H4 (cell line): ENCODE results near the gene ABCC3. TPM values are rescaled to one million over a fixed set of nuclear protein-coding genes. Genes with fewer than 3 reads are reported as not detected.
"Not testable (repeated sequence)": the region's sequence is repeated elsewhere in the genome, so short reads cannot be mapped to it uniquely, and the experiment has no call there.

ENCODE experiments used
- DNase-seq: peaks from one replicate; pipeline ENCODE4 v3.0.0-alpha.2; 2015; ENCODE audit warnings: low spot score
- total RNA-seq: library from RNA; depleted of rRNA; stranded (reverse); fragments of >200 nt; shearing (Covaris generic); gene quantifications from 2 replicates; pipeline ENCODE4 v1.2.3, GENCODE V29; 2014

The ABCC3 gene
- total RNA-seq, 1 experiment from 2014 or later, result 16.0 TPM

DNA sequence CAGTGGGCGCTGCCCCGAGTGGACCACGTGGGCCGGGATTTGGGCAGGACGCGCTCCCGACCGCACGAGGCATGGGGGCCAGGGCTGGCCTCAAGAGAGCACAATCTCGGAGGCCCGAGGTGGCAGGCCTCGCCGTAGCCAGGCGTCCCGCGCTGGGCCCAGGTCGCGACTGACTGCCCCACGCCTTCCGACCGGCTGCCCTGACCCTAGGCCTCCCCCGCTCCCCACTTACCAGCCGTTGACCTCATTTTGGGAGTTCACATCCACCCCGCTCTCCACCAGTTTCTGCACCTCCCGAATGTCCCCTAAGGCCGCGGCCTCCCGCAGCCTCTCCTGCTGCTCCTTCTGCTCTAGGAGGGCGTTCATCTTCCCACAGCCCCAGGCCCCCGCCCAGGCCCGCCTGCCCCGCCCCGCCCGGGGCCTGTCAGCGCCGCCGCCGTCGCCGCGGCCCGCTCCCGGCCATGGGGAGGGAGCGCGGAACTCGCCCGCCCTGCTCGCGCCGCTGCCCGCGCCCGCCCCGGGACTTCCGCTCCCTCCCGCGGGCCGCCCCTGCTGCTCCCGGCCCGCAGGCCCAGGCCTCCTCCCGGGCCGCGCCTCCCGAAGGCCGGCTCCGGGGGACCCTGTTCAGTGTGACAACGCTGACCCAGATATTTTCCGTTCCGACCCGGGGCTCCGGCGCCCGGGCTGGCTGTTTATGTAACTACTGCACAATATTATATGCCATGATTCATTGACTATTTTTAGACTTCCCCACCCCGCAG lies 72.8 kb downstream of the ABCC3 start, which contains the start of gene ANKRD40:
Gene ANKRD40 (minus strand): TSS at position 626 of the 761 bp plus-strand sequence. CDS start 260 bp downstream, at position 366.
- DNase-seq, result peak; percentile 90

DNA sequence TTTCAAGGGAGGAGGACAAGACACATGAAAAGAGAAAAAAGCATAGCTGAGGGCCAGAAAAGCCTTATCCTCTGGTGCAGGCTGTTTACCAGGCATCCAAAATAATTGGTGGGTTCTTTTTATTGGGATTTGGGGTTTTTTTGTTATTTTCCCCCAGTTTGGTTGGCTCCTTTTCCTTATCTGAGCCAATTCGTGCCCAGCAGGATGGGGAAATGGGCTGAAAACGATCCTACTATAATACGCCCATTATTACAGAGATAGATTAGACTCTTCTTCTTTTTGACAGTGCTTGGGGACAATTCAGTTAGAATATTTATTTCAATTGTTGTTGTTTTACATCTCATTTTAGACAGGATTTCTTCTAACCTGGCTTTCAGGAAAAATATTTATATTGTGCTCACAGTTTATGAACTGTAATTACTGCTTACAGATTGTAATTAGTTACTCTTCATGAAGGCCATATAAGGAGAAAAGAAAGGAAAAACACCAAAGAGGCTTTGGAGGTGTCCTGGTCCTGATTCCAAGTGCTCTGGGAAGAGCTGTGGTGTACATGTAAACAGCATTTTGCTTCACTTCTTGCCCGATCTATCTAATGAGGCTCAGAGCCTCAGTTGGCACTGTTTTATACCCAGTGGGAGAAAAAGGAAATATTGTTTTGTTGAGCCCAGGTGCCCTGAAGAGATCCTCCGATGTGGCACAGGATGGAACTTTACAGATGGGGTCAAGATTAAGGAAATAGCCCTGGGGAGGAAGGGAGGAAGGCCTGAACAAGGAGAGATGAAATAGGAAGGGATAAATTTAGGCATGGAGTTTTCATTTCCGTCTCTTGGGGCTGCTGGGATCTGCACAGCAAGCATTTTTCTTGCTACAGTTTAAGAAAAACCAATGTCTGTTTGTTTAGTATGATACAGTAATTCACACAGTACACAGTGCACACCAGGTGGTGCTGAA lies 73.6 kb downstream of the ABCC3 start:
- DNase-seq, result no peak

DNA sequence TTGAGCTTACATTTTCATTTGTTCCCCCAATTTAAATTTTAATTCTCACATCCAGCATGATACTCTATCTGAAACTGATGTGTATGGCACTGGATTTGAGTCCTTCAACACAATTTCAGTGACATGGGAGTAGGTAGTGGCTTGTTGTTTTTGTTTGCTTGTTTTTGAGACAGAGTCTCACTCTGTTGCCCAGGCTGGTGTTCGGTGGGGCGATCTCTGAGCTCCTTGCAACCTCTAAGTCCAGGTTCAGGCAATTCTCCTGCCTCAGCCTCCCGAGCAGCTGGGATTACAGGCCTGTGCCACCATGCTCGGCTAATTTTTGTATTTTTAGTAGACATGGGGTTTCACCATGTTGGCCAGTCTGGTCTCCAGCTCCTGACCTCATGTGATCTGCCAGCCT lies 74.4 kb downstream of the ABCC3 start:
- DNase-seq, result not testable (repeated sequence)

DNA sequence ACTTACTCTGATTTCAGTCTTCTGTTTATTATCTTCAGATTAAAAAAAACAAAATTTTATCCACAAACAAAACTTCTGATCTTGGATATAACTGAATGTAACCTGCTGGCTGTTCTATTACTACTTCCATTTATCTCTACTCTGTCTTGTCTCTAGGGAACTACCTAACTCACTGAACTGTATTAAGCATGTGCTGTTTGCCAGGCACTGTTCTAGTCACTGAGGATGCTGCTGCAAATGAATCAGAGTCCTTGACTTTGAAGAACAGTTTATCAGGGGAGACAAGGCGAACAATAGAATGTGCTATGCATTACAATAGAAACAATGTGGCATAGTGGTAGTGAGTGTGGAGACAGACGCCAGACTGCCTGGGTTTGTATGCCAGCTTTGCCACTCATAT lies 75.3 kb downstream of the ABCC3 start:
- DNase-seq, result no peak

DNA sequence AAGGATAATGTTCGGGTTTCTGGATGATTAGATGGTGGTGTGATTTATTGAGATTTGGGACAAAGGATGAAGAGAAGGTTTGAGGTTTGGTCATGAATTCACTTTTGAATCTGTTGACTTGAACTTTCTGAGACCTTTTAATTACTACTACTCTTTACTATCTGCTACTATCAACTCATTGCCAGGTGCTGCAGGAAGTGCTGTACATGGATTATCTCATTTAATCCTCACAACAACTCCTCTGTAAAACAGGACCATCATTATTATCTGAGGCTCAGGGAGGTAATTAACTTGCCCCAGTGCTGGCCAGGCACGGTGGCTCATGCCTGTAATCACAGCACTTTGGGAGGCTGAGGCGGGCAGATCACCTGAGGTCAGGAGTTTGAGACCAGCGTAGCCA lies 76.0 kb downstream of the ABCC3 start:
- DNase-seq, result no peak

DNA sequence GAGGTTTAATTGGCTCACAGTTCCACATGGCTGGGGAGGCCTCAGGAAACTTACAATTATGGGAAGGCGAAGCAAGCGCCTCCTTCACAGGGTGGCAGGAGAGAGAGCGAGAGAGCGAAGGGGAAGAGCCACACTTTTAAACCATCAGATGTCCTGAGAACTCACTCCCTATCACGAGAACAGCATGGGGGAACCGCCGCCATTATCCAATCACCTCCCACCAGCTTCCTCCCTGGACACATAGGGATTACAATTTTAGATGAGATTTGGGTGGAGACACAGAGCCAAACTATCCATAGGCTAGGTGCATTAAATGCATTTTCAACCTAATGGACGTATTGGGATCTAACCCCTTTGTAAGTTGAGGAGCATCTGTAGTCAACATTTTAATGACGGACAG lies 78.0 kb downstream of the ABCC3 start:
- no peak for DNase-seq

DNA sequence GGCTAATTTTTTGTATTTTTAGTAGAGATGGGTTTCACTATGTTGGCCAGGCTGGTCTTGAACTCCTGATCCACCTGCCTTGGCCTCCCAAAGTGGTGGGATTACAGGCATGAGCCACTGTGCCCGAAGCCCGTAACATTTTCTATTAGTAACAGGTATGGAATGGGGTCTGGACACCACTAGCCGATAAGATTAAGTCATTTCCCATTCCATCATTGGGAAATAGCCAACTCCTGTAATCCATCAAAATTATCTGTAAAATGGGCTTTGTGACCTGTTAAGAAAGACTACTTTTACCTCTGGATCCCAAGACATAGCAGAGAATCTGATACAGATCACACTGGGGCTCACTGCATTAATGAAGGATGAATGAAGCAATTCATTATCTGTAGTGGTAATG lies 80.8 kb downstream of the ABCC3 start:
- no peak for DNase-seq

DNA sequence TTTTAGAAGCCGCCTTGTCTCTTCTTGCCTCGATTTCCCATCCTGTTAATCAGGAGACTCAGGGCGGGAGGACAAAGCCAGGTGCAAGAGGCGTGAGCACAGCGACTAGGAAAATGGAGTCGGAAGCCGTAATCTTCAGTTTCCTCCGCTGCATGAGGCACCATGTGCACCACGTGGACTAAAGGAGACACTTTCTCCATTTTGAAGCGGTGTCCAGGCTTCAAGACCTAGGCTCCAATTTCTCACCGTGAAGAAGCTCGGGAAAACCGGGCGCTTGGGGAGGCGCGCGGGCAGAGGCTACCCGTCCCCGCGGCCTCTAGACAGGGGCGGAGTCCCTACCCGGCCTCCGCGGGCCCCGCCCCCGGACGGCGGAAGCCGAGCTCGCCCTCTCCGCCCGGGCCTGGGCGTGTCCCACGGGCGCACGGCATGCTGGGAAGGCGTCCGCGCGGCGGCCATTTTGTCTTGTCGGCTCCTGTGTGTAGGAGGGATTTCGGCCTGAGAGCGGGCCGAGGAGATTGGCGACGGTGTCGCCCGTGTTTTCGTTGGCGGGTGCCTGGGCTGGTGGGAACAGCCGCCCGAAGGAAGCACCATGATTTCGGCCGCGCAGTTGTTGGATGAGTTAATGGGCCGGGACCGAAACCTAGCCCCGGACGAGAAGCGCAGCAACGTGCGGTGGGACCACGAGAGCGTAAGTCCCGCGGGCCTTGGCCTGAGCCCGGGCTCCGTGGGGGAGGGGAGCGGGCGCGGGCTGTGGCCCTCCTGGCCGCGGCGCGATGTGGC lies 84.7 kb downstream of the ABCC3 start, which contains the start of gene LUC7L3:
Gene LUC7L3 (plus strand): TSS at position 460 of the 780 bp plus-strand sequence. CDS start 130 bp downstream, at position 590.
- peak; percentile 91 for DNase-seq

DNA sequence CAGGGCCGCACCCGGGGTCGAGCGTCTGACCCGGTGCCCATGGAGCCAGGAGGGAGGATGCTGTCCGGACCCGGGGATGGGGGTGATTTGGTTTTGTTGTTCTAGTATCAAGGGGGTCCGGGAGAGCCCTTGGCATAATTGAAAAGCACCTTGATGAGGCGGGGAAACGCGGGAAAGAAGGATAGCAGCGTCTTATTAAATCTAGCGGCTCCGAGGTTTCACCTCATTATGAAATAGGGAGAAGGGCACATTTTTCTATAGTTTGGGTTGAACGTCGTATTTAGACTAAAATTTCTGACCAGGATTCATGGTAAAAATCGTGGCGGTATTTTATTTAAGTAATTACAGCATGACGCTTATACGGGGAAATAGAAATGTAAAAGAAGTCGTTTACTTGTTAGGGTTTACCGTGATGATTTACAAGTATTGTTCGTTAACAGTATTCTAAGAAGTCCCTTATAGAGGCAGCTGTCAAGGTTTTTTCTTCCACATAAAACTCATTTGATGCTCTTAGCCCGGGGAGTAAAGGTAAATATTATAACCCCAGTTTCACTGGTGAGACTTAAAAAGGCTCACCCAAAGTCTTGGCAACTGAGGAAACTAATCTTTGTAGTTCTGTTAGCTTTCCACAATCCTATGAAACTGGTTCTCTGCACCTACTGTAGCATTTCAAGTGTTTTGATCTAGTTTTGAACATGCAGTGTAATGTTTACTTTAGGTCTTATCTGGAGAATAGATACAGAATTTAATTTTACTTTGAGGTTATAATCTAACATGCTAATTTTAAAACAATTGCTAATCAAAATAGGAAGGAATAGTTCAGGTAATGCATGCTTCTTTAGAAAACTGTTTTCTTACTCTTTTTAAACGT lies 85.5 kb downstream of the ABCC3 start:
- DNase-seq, result no peak

DNA sequence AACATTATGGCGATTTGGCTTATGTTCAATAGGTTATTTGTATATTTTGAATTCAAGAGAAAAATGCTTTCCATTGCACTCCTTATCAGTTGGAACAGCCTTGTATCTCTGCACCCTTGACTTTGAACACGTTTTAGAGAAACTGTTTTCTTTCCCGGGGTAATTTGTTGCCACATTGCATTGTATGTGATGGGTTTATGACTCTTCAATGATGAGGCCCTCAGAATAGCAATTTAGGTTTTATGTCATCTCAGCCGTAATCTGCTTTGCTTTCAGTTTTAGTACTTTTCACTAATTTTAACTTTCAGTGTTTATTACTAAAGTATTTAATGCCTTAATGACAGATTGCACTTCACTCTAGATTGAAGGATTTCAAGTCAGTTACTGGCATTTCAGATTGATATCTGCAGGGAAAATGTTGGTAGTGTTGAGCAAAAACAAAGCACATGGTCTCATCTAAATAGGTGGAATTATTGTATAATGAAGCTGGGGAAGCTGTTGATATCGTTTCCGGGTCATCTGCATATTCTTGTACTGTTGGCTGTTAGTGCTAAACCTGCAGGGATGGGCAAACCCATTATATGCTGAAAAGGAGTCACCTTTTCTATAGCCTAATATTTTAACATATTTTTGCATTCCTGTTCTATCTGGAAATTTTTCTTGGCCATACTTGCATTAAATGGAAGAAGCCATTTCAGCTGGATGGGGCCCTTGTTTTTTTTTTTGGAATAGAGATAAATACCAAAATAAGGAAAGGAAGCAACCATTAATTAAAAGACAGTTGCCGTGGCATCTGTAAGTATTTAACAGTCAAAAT lies 86.7 kb downstream of the ABCC3 start:
- DNase-seq, result no peak

DNA sequence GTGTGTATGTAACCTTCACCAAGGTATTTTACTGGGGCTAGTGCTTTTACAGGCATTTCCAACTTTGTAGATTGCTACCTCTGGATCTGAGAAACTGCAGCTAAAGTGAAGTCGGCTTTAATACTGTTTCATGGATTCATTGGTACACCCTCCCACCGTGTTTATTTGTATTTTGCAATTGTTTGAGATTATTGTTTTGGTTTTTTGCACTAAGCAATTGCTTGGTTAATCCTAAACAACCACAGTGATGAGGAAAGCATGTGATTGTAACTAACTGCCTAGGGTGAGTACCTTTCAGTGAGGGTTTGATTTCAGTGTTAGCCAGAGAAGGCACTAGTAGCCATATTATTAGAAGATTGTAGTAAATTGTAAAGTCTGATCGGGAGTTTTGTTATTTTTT lies 88.1 kb downstream of the ABCC3 start:
- no peak for DNase-seq

DNA sequence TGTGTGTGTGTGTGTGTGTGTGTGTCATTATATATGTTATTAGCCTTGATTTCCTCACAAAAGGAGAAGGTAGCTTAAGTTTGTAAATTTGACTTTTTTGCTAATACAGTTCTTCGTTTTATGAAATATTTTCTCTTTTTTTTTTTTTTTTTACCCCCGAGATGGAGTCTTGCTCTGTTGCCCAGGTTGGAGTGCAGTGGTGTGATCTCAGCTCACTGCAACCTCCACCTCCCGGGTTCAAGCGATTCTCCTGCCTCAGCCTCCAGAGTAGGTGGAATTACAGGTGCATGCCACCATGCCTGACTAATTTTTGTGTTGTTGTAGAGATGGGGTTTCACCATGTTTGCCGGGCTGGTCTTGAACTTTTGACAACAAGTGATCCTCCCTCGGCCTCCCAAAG lies 89.9 kb downstream of the ABCC3 start:
- DNase-seq, result not testable (repeated sequence)

DNA sequence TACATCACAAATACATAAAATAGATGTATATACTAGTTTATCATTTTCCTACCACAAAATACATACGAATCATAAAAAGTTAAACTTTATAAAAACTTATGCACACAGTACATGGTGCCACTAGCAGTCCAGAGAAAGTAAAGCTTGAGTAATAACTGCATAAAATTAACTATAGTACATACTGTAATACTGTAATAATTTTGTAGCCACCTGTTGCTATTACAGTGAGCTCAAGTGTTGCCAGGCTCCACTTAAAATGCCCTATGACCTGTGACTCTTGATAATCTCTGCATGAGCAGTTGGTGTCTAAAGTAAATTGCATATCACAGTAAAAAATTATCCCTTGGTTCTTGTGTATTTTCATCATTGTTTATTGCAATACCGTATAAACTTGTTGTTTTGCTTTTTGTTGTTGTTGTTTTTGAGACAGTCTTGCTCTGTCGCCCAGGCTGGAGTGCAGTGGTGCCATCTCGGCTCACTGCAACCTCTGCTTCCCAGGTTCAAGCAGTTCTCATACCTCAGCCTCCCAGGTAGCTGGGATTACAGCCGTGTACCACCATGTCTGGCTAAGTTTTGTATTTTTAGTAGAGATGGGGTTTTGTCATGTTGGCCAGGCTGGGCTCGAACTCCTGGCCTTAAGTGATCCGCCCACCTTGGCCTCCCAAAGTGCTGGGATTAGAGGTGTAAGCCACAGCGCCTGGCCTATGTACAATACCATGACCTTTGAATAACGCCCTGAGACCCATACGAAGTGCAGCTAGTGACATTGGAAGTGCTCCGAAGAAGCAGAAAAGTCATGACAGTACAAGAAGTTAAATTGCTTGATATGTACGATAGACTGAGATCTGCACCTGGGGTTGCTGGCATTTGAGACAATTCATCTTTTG lies 91.3 kb downstream of the ABCC3 start:
- DNase-seq, result no peak

DNA sequence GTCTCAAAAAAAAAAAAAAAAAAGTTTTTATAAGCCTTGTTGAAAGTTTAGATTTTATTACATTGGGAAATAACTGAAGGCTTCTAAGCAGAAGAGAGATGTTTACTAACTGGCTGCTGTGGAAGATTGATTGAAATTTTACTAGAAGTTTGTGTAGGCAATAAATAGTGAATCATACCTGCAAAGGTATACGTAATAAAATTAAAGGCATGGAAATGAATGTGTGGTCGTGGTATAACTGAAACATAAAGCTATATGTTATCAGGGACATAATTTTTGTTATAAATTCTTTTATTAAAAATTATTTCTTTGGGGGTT lies 93.4 kb downstream of the ABCC3 start:
- no peak for DNase-seq

DNA sequence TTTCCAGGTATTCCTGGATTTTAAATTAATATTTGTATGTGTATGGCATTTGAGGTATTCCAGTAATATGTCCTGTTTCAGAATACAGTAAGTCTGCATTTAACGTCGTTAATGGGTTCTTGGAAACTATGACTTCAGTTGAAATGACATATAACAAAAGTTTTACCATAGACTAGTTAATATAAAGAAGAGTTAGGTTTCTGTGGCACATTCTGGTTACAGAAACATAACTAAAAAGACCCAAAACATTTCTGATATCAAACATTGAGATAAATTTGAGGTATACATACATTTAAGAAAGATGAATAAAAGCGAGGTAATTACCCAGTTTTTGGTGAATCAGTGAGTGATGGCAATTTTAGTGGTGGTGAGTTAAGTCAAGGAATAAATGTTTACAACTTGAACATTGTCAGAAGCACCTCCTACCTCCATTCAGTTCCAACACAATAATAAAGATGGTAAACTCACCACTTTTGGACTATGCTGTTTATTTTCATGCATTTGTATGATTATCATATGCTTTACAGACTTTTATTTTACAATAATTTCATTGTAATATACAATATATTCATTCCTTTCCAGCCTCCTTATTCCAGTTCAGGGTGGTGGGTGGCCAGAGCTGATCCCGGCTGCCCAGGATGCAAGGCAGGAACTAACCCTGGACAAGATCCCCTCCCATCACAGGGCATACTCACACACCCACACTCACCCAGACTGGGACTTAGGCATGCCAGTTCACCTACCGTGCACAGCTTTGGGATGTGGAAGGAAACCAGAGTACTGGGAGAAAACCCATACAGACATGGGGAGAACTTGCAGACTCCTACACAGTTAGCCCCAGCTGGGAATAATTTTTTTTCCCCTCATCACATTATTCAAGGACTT lies 94.4 kb downstream of the ABCC3 start:
- no peak for DNase-seq

DNA sequence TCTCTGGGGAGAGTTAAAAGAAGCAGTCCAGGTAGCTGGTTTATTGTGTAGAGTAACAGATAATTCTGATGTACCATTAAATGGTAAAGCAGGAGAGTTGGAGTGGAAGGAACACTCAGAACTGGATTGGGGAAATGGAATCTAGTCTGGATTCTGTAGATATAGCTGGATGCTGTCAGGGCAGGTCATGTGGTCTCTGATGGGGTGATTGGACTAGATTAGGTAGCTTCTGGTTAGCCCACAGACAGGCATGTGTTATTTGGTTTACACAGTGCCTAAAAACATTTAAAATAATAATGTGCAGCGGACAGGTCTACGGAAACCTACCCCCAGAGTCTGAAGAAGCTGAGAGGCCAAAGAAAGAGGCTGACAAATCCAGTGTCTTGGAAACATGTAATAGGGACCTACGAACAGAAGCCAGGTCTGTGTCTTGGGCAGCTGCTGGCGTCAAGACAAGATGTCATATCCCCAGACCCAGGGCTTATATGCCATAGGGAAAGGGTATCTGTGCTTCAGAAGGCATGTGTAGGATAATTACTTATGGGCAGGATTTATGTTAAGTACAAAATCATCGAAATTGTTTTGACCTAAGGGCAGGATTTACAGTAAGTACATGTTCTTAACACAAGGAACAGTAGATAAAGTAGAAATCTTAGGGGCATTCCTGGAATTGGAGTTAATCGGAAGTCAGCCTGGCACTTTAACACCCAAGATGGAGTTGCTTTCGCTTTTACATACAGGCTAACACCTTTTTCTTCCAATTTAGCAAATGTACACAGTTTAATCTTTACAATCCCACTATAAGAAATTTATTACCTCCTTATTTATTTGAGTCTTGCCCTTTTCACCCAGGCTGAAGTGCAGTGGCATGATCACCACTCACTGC lies 97.1 kb downstream of the ABCC3 start:
- no peak for DNase-seq

DNA sequence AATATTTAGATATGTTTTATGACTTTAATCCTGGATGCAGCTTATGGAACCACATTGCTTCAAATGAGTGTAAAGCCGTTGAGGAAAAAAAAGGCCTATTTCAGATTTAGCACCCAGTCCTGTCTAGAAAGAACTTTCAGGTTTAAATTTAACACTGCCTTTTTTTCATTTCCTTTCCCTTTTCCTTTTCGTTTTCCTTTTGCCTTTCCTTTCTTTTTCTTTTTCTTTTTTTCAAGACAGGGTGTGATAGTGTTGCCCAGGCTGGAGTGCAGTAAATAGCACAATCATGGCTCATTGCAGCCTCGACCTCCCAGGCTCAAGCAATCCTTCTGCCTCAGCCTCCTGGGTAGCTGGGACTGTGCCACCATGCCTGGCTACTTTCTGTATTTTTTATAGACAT lies 100.6 kb downstream of the ABCC3 start:
- no peak for DNase-seq
